GM19328 (cell line): ENCODE results near the gene ITPR1.

Source experiments
- ATAC-seq: cut with Tn5 transposase; IDR thresholded peaks from one replicate; pipeline ENCODE4 v1.9.1; 2021; ENCODE audit warnings: mild to moderate bottlenecking, moderate library complexity; ENCODE audit not compliant: unreplicated experiment

Gene ITPR1

GRCh38 chr3:4836516-4836915 lies 343.4 kb downstream of the ITPR1 start:
- ATAC-seq: no peak

- ATAC-seq: no peak
Observed at GRCh38 chr3:4837374-4837930, 344.3 kb downstream of the ITPR1 start.

DNA sequence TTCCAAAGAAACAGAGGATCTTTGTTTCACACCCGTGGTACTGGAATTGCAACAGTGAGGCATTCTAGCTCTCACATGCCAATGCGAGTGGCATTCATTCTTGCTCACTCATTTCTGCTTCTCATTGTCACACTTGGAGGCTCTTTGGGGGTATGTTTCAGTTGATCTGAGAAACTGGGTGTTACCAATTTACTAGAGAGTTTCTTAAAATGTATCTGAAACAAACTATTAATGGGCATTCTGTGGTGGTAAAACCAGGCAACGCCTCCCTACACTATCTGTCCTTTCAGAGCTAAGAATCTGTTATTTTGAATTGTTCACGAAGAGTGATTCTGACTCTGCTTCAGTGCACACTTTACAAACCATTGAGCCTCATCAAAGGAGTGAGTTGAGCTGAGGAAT lies 345.5 kb downstream of the ITPR1 start:
- ATAC-seq: peak; percentile 52

GRCh38 chr3:4839278-4839677 lies 346.1 kb downstream of the ITPR1 start:
- no peak for ATAC-seq

DNA sequence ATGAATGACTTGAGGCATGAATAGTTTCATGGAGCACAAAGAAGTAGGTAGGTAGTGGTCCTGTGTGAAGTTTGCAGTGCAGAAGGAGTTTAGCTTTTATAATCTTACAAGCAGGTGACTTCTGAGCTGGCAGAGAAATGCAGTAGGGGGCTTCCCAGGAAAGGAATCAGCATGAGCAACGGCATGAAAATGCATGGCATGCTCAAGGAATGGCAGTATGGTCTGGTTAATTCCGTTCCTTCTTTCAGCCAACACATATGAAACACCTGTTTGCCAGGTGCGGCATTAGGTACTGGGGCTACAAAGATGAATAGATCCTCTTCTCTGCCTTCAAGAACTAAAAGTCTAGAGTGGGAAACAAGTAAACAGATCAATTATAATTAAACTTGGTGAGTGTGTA lies 348.1 kb downstream of the ITPR1 start:
- ATAC-seq: no peak

GRCh38 chr3:4841776-4842440 lies 348.8 kb downstream of the ITPR1 start:
- no peak for ATAC-seq

DNA sequence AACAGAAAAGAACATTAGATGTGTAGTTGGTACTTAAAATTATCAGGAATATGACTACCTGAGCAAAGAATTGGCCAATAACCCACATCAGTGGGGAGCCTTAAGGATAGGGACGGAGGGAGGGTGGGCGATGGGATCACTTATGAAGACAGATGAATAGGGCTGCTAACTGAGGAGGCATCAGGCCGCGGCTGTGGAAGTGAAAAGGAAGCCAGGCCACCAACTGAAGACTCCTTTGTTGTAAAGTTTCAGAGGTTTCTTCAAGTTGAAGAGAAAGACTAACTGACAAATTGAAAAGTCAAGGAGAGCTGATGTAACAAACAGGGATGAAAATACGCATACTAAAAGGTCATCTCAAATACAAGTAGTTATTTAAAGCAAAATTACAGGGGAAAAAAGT lies 350.5 kb downstream of the ITPR1 start:
- ATAC-seq: no peak

GRCh38 chr3:4845882-4846281 lies 352.7 kb downstream of the ITPR1 start:
- peak; percentile 71 for ATAC-seq

DNA sequence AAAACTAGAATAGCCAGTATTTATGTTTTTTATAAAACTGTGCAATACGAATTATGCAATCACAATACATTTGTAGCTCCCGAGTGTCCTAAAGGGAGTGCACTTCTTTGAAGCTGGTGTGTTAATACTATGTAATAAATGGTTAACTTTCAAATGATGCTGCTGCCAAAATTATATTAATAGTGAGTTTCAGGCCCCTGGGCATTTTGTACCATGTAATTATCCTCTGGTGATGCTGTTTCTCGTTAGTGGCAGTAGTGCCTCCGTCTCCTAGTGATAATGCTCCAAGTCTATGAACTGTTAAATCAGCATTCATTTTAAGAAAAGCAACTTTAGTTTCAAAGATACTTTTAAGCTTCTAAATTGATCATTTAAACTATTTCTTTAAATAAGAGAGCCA lies 353.4 kb downstream of the ITPR1 start:
- no peak for ATAC-seq

DNA sequence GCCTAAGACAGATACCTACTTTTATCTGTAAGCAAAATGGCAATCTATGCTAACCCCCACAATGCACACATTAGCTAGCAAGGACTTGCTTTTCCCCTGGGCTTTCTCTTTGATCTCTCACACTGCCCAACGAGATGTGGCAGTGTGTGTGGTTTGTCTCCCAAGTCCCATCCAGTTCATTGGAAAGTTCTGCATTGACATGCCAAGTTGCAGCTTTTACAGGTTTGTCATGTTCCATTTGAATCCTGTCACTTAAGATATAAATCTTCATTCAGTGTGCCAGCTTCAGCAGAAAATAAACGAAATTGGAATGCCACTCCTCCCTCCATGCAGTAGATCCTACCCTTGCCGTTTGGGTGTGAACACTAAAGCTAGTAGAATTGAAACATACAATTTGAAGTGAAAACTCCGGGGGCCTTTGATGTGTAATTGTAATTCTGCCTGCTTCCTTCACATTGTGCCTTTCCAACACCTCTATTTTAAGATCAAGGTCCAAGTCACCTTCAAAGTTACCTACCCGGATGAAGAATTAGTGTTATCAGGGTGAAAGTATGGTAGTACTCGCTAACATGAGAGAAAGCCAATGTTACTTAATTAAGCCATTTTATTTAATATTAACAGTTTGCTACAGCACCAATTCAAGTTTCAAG lies 355.2 kb downstream of the ITPR1 start:
- ATAC-seq: no peak

DNA sequence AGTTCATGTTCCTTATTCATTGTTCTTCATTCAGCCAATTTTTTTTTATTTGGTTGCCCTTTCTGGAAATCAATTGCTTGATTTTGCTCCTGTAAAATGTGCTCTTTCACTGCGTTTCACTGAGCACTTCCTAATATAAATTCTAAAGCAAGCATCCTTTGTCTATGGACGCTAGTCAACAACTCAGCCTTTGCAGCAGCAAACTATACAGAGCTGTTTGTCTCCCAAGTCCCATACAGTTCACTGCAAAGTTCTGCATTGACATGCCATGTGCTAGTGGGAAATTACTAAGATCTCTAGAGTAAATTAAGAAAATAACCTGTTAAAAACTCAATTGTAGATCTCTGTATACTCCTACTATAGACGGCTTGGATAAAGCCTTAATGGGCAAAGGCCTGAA lies 356.0 kb downstream of the ITPR1 start:
- ATAC-seq: no peak

- ATAC-seq: no peak
Observed at GRCh38 chr3:4849739-4850138, 356.6 kb downstream of the ITPR1 start.

GRCh38 chr3:4850211-4850927 lies 357.2 kb downstream of the ITPR1 start:
- ATAC-seq: peak; percentile 38

GRCh38 chr3:4850928-4851265 lies 357.7 kb downstream of the ITPR1 start:
- ATAC-seq: peak; percentile 27

DNA sequence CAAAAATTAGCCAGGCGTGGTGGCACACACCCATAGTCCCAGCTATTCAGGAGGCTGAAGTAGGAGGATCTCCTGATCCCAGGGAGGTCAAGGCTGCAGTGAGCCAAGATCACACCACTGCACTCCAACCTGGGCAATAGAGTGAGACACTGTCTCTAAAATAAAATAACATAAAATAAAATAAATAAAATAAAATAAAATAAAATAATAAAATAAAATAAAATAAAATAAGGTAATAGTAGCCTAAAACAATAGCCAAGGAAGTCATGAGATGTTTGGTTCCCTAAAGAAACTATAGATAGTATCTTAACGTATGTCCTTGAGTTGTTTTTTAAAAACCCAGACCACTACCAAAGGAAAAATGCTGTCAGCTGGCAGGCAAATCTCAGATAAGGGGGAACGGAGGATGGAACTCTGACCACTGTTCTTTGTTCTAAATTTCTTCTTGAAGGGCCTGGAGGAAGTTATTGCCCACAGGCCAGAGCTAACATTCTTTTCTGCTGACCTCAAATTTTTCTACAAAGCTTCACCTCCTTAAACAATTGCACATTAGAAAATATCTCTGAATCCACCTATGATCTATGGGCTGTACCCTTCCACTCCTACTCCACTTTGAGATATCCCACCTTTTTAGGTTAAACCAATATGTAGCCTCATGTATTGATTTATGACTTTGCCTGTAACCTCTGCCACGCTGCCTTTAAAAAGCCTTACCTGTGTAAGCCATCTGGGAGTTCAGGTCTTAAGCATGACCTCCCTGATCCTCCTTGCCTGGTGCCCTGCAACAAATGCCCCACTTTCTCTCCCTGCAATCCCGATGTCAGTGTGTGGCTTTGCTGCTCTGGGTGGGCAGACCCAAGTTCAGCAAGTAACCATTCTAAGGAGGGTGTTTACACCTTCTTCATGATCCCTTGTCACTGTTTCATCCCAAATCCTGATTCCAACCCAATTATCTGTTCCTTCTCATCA lies 359.9 kb downstream of the ITPR1 start:
- ATAC-seq: no peak

DNA sequence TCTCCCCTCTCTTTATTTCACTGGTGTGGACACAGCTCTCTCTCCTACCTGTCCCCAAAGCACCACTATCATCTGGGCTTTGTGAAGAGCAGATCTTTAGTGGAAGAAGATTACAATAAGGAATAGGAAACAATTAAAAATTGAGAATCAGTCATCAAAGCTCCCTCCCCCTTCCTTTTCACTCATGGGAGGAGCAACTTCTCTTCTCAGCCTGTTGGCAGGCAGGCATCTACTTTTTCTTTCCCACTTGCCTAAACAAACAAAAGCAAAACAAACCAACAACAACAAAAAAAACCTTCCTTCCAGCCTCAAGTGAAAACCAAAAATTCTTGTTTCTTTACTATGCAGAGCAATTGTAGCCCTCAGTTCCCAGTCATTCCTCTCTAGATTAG lies 360.6 kb downstream of the ITPR1 start:
- no peak for ATAC-seq

GRCh38 chr3:4855676-4856075 lies 362.5 kb downstream of the ITPR1 start:
- no peak for ATAC-seq

GRCh38 chr3:4856136-4856535 lies 363.0 kb downstream of the ITPR1 start:
- ATAC-seq: no peak

GRCh38 chr3:4856564-4856963 lies 363.4 kb downstream of the ITPR1 start:
- no peak for ATAC-seq

DNA sequence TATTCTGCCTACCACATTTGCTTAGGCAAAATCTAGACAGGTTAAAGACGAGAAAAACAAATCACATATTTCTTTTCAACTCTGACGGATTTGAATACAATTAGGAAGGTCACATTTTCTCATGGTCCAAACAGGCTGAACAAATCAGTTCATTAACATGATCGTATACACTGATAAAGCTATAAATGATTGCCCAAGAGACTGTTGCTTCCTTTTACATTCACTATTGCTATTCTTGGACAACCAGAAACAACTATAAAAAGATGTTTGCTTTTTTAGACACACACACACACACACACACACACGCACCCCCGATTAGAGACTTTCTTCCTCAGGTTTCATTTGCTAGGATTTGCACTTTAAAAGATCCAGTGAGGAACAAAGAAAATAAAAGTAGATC lies 363.8 kb downstream of the ITPR1 start:
- no peak for ATAC-seq

- ATAC-seq: no peak
Observed at GRCh38 chr3:4859788-4860187, 366.6 kb downstream of the ITPR1 start.
